Measurements from ENCODE around the gene TMEM184B. TPM values are rescaled to one million over a fixed set of nuclear protein-coding genes. Genes with fewer than 3 reads are reported as not detected.

Gene TMEM184B
- total and polyA plus RNA-seq, 10 of the 15 experiments (the other 5 are each of a cell fraction or from before 2014, with no cell fraction given) = 0.56 to 22.4 (median 7.9) TPM

DNA sequence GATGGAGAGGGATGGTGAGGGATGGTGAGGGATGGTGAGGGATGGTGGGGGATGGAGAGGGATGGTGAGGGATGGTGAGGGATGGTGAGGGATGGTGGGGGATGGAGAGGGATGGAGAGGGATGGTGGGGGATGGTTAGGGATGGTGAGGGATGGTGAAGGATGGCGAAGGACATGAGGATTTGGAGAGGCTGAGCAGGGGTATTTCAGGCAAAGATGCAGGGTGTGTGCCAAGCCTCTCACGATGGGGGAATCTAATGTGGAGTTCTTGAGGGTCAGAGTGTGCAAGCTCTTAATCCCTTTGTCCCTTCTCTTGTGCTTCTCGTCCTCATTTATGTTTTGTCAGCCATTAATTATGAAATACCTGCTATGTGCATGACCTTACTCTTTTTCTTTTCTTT is 83.7 kb downstream of the TMEM184B start:
- BruUV-seq (replicated peaks) = no TSS peak
- H3K79me2 ChIP-seq (ENCODE audit: control insufficient read depth, insufficient read depth, low read length) = no peaks in the 10 kb centered on the region
- no peak overlapping the region for H3K9ac ChIP-seq (ENCODE audit: control insufficient read depth, insufficient read depth, low read length)
- H3K4me3 ChIP-seq = no peak overlapping the region
- no peak overlapping the region for H3K27ac ChIP-seq (ENCODE audit: control insufficient read depth, insufficient read depth)
- no peaks in the 10 kb centered on the region for H4K20me1 ChIP-seq (ENCODE audit: control insufficient read depth, insufficient read depth)
- no peak for DNase-seq (ENCODE audit: low read depth, low spot score)
- TF ChIP-seq YY1 (IDR thresholded peaks at IDR 0.05; ENCODE audit: low read depth, low read length) (no peak), MXI1 (IDR thresholded peaks at IDR 0.05; ENCODE audit: low read depth, low read length) (no peak), RAD51 (IDR thresholded peaks at IDR 0.05) (no peak), ZSCAN29 (IDR thresholded peaks at IDR 0.05) (no peak), NBN (IDR thresholded peaks at IDR 0.05) (no peak)
- TF ChIP-seq, protein P1, sequence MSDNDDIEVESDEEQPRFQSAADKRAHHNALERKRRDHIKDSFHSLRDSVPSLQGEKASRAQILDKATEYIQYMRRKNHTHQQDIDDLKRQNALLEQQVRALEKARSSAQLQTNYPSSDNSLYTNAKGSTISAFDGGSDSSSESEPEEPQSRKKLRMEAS (IDR thresholded peaks at IDR 0.05; ENCODE audit: low read depth, low read length) = no peak
- H2AFZ ChIP-seq (ENCODE audit: control insufficient read depth, low read depth, low read length) = no peak overlapping the region
- no peaks in the 10 kb centered on the region for H3K27me3 ChIP-seq (replicated peaks in 1 of 2; ENCODE audit: control insufficient read depth in 2 of 2, insufficient read depth in 2 of 2, low read length in 1 of 2)
- peak; percentile 84 for FAIRE-seq
- in situ Hi-C loops (cut with MboI) = no loop called here
- POLR2A ChIA-PET = no interaction called here
- H3K4me2 ChIP-seq (ENCODE audit: control insufficient read depth, insufficient read depth) = no peak overlapping the region
- no peaks in the 10 kb centered on the region for H3K36me3 ChIP-seq (ENCODE audit: control insufficient read depth in 2 of 2, insufficient read depth in 2 of 2, low read length in 1 of 2)
- CTCF ChIA-PET = no interaction called here
- no peaks in the 10 kb centered on the region for H3K4me1 ChIP-seq (ENCODE audit: control insufficient read depth, insufficient read depth, low read length)
- SMC1A ChIA-PET (ENCODE audit: uncharacterized antibody, unreplicated experiment) = interaction anchor here (1.8 kb wide), 1 partner anchor 15 kb away, joined by 5 read pairs; no protein-coding TSS in a partner anchor
- no peak for ATAC-seq
- intact Hi-C loops (cut with micrococcal nuclease; ENCODE audit: unreplicated experiment) = no loop called here
- RAD21 ChIA-PET (ENCODE audit: unreplicated experiment) = interaction anchor here (0.5 kb wide), 1 partner anchor 10 kb away, joined by 5 read pairs; no protein-coding TSS in a partner anchor
- WGBS (ENCODE audit: insufficient coverage, insufficient replicate concordance, low lambda C conversion rate, missing lambda C conversion rate) = 23% methylated on average over 2 of the region's 3 CpGs
- H3K9me3 ChIP-seq (replicated peaks; ENCODE audit: control insufficient read depth, insufficient read depth, low read length) = no peaks in the 10 kb centered on the region

DNA sequence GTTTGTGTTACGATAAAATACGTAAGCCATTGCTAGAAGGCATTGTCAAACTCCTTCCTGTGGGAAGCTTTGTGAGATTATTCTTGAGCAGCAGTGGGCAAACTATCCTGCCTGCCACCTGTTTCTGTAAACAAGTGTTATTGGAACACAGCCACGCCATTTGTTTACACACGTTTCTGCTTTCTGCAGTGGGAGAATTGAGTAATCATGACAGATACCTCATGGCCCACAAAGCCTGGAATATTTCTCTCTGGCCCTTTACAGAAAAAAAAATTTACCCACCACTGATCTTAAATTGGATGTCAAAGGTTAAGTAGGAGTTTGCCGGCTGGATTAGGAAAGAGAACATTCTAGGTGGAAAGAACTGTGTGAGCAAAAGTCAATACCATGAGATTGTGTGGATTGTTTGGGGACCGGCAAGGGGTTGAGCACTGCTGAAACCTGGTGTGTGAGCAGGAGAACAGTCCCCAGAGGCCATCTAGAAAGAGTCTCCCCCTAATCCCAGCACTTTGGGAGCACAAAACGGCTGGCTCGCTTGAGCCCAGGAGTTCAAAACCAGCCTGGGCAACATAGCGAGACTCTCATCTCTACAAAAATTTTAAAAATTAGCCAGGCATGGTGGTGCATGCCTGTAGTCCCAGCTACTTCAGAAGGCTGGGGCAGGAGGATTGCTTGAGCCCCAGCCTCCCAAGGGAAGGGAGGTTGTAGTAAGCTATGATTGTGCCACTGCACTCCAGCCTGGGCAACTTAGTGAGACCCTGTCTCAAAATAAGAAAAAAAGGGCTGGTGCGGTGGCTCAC is 85.2 kb downstream of the TMEM184B start:
- SMC1A ChIA-PET (ENCODE audit: uncharacterized antibody, unreplicated experiment) = no interaction called here
- CTCF ChIA-PET = interaction anchor here (1.0 to 1.2 kb wide), 2 partner anchors 8 to 17 kb away, joined by 3 read pairs; no protein-coding TSS in a partner anchor
- in situ Hi-C loops (cut with MboI) (no loop called here), intact Hi-C loops (cut with micrococcal nuclease; ENCODE audit: unreplicated experiment) (no loop called here)
- Histone ChIP-seq H3K79me2 (ENCODE audit: control insufficient read depth, insufficient read depth, low read length) (no peaks in the 10 kb centered on the region), H3K4me2 (ENCODE audit: control insufficient read depth, insufficient read depth) (no peak overlapping the region), H3K4me1 (ENCODE audit: control insufficient read depth, insufficient read depth, low read length) (no peaks in the 10 kb centered on the region), H3K9ac (ENCODE audit: control insufficient read depth, insufficient read depth, low read length) (no peak overlapping the region), H3K4me3 (no peak overlapping the region), H2AFZ (ENCODE audit: control insufficient read depth, low read depth, low read length) (no peak overlapping the region), H3K9me3 (replicated peaks; ENCODE audit: control insufficient read depth, insufficient read depth, low read length) (no peaks in the 10 kb centered on the region), H4K20me1 (ENCODE audit: control insufficient read depth, insufficient read depth) (no peaks in the 10 kb centered on the region), H3K27ac (ENCODE audit: control insufficient read depth, insufficient read depth) (no peak overlapping the region), H3K27me3 (replicated peaks in 1 of 2; ENCODE audit: control insufficient read depth in 2 of 2, insufficient read depth in 2 of 2, low read length in 1 of 2) (no peaks in the 10 kb centered on the region), H3K36me3 (ENCODE audit: control insufficient read depth in 2 of 2, insufficient read depth in 2 of 2, low read length in 1 of 2) (no peaks in the 10 kb centered on the region)
- RAD21 ChIA-PET (ENCODE audit: unreplicated experiment) = no interaction called here
- FAIRE-seq (no peak), DNase-seq (ENCODE audit: low read depth, low spot score) (no peak), ATAC-seq (no peak)
- BruUV-seq (replicated peaks) = no TSS peak
- POLR2A ChIA-PET = interaction anchor here (0.7 to 0.8 kb wide), 2 partner anchors 11 to 36 kb away, joined by 3 read pairs; no protein-coding TSS in a partner anchor
- 58% methylated on average over 10 of the region's 10 CpGs for WGBS (ENCODE audit: insufficient coverage, insufficient replicate concordance, low lambda C conversion rate, missing lambda C conversion rate)
- no peak for TF ChIP-seq SP1 (IDR thresholded peaks at IDR 0.05; ENCODE audit: low read depth, low read length)
- no peak for TF ChIP-seq CEBPB (IDR thresholded peaks at IDR 0.05; ENCODE audit: borderline replicate concordance in 1 of 2, low read depth in 2 of 2, low read length in 2 of 2)
- TF ChIP-seq KLF5 (IDR thresholded peaks at IDR 0.05; ENCODE audit: partially characterized antibody) = no peak
- TF ChIP-seq, protein P2, sequence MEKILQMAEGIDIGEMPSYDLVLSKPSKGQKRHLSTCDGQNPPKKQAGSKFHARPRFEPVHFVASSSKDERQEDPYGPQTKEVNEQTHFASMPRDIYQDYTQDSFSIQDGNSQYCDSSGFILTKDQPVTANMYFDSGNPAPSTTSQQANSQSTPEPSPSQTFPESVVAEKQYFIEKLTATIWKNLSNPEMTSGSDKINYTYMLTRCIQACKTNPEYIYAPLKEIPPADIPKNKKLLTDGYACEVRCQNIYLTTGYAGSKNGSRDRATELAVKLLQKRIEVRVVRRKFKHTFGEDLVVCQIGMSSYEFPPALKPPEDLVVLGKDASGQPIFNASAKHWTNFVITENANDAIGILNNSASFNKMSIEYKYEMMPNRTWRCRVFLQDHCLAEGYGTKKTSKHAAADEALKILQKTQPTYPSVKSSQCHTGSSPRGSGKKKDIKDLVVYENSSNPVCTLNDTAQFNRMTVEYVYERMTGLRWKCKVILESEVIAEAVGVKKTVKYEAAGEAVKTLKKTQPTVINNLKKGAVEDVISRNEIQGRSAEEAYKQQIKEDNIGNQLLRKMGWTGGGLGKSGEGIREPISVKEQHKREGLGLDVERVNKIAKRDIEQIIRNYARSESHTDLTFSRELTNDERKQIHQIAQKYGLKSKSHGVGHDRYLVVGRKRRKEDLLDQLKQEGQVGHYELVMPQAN (conservative IDR thresholded peaks at IDR 0.05) = no peak
- TF ChIP-seq ZBED1 (IDR thresholded peaks at IDR 0.05; ENCODE audit: borderline replicate concordance) = no peak
- no peak for TF ChIP-seq SRF (IDR thresholded peaks at IDR 0.05; ENCODE audit: low read depth in 2 of 2, low read length in 2 of 2)
- no peak for TF ChIP-seq HDAC2 (IDR thresholded peaks at IDR 0.05)
- TF ChIP-seq CREB1 (IDR thresholded peaks at IDR 0.05; ENCODE audit: low read depth) = no peak
- no peak for TF ChIP-seq STAT1 (conservative IDR thresholded peaks at IDR 0.05)
- TF ChIP-seq TARDBP (IDR thresholded peaks at IDR 0.05; ENCODE audit: borderline replicate concordance) = no peak
- TF ChIP-seq EP300 (IDR thresholded peaks at IDR 0.05; ENCODE audit: borderline replicate concordance in 1 of 2, control insufficient read depth in 1 of 2, low read depth in 2 of 2, low read length in 2 of 2) = no peak

Data from GM12878 (cell line).